Activated T-cell treated with anti-CD3 and anti-CD28 coated beads, Interleukin-2, amount 50 U/mL, for 24 hours (primary cell): ENCODE results near the gene ZNF717.
A peak's percentile ranks its signal among the peaks of the same experiment; 100 is the strongest.
"Not testable (repeated sequence)": the region's sequence is repeated elsewhere in the genome, so short reads cannot be mapped to it uniquely, and the experiment has no call there.

Source experiments
- DNase-seq: peaks from one replicate; pipeline ENCODE4 v3.0.0-alpha.2; 2020
- H3K27ac Mint-ChIP-seq: 2 replicates; pipeline ENCODE4 v1.8.0; 2020; ENCODE audit warnings: mild to moderate bottlenecking, mixed read lengths
- H3K27me3 Mint-ChIP-seq: 2 replicates; pipeline ENCODE4 v1.8.0; 2020; ENCODE audit warnings: mixed read lengths
- H3K36me3 Mint-ChIP-seq: 2 replicates; pipeline ENCODE4 v1.8.0; 2020; ENCODE audit warnings: low read depth, mixed read lengths
- H3K4me1 Mint-ChIP-seq: 2 replicates; pipeline ENCODE4 v1.8.0; 2020; ENCODE audit warnings: low read depth, mixed read lengths
- H3K4me3 Mint-ChIP-seq: 2 replicates; pipeline ENCODE4 v1.8.0; 2020; ENCODE audit warnings: mild to moderate bottlenecking, moderate library complexity, mixed read lengths
- H3K9me3 Mint-ChIP-seq: 2 replicates; pipeline ENCODE4 v1.8.0; 2020; ENCODE audit warnings: mixed read lengths

ZNF717 gene

DNA sequence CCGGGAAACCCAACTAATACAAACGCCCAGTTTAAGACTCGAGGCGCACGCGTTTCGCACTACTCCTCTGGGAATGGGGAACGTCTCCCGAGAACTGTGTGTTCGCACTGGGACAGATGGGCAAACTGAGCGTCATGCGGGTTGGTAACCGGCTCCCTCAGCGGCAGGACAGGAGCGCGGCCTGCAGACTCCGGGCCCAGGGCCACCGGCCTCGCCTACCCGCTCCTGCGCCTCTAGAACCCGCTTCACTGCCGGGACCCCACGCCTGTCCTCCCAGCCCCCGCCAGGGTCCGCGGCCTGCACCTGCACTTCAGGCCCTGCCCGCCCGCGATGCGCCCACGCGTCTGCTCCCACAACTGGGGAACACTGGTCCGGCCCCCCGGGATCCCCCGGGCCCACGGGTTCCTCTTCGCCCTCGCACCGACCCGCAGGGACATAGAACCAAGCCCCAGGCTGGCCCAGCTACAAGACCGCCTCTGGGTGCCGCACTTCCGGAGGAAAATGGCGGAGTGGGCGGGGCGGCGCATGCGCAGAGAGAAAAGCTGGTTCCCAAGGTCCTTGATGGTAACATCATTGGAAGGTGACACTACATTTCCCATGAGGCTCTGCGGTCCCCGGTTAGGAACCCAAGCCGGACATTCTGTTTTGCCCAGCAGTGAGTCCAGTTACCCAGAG, at the start of gene ZNF717:
ZNF717 (minus strand) TSS at position 469 of the 675 bp plus-strand sequence. CDS start 2,187 bp downstream, outside the sequence.
- H3K4me3 Mint-ChIP-seq = peak within 1 kb of the TSS; percentile 83
- peaks cover 27% of the 10 kb centered on the region for H3K4me1 Mint-ChIP-seq
- peak; percentile 97 for DNase-seq
- H3K9me3 Mint-ChIP-seq = peaks cover 34% of the 10 kb centered on the region
- peak within 1 kb of the TSS; percentile 89 for H3K27ac Mint-ChIP-seq
- H3K36me3 Mint-ChIP-seq = peaks cover 57% of the 10 kb centered on the region
- not testable (repeated sequence) for H3K27me3 Mint-ChIP-seq

DNA sequence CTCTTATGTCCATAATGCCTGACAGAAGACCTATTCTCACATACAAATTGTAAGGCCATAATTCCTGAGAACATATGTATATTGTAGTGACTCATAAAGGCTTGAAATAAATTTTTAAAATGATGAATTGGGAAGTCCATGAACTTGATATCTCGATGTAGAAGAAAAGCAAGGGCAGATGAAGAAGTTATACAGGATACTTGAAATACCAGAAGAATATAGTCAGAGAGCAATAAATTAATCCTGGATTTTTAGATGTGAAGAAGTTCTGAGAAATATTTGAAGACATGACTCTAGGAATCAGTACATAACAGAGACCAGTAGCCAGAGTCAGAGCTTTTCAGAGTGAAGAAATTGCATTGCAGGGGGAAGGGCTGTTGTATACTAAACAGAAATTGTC, 45.7 kb upstream of the ZNF717 start:
- H3K27me3 Mint-ChIP-seq, H3K9me3 Mint-ChIP-seq, H3K27ac Mint-ChIP-seq, DNase-seq, H3K36me3 Mint-ChIP-seq, H3K4me1 Mint-ChIP-seq, H3K4me3 Mint-ChIP-seq: not testable (repeated sequence)

DNA sequence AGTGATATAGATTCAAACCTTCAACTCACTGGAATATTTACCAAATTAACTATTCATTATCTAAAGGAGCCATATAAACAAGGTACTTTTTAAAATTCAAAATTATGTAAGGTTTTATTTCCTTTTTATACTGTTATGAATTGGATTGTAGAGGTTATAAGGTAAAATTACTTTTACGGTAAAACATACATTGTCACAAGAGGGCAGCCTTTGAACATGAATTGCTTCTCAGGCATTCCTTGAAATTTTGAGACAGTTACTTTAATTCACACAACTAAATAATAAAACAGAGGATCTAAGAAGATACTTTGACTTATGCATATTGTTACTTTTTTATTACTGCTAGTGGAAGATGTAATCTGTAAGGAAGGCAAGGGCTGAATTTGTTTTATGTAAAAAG, 32.7 kb upstream of the ZNF717 start:
- H3K4me3 Mint-ChIP-seq = not testable (repeated sequence)

DNA sequence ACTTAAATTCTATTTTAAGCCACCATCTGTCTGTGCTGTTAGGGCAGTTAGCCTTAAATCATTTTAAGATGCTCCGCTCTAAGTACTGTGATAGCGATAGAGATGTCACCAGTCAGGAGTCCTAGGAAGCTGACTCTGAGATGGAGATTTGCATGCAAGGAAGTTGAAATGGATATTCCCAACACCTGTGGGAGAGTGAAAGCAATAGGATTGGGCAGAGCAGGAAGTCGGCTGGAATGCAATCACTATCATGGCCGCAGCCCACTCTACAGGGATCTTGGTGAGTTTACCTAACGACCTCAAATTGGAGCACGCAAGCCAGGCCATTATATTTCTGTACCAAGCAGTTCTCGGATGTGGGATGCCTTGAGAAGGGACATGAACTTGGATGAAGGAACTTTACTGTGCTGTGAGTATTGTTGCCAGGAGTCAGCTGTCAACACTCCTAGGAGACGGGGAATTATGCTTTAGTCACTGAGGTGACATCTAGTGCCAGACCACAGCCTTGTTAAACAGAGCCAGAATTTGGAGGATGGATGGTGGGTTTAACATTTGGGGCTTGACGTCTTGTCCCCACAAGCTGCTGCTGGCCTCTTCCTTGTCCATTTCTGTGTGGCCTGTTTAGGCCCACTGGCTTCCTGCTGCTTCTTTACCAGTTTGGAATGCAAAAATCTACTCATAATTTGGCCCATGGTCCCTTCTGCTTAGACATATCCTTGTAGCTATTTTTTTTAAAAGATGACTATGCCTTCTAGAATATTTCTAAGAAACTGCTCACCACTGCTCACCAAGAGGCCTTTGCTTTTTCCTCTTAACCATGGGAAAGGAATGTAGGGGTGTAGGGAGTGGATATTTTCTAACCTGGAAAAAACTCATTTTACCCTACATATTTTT, 31.2 kb upstream of the ZNF717 start:
- not testable (repeated sequence) for H3K4me1 Mint-ChIP-seq, H3K36me3 Mint-ChIP-seq, H3K27me3 Mint-ChIP-seq, DNase-seq, H3K4me3 Mint-ChIP-seq, H3K27ac Mint-ChIP-seq, H3K9me3 Mint-ChIP-seq

More for the DNA sequence above, 32.7 kb upstream of the ZNF717 start:
- DNase-seq, H3K27me3 Mint-ChIP-seq, H3K36me3 Mint-ChIP-seq, H3K27ac Mint-ChIP-seq, H3K9me3 Mint-ChIP-seq, H3K4me1 Mint-ChIP-seq: not testable (repeated sequence)

DNA sequence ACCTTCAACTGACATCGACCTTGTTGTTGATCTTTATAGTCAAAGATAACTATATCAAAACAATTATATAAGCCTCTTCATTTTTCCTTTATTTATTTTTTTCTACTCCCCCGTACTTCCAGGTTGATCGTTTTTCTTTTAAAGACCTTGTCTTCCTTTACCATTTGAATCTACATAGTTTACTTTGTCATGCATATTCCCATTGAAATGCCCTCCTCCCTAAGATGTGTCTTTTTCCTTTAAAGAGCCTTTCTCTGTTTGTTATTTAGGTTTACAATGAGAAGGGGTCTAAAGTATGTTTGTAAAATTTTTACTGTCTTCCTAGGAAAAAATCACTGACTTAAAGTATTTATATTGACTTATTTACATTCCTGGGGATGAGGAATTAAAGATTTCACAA, 29.4 kb upstream of the ZNF717 start:
- Mint-ChIP-seq H3K36me3 (no peaks in the 10 kb centered on the region), H3K9me3 (peaks cover 4% of the 10 kb centered on the region), H3K27me3 (peaks cover 3% of the 10 kb centered on the region), H3K4me1 (no peaks in the 10 kb centered on the region), H3K4me3 (no peak overlapping the region), H3K27ac (no peak overlapping the region)
- no peak for DNase-seq

DNA sequence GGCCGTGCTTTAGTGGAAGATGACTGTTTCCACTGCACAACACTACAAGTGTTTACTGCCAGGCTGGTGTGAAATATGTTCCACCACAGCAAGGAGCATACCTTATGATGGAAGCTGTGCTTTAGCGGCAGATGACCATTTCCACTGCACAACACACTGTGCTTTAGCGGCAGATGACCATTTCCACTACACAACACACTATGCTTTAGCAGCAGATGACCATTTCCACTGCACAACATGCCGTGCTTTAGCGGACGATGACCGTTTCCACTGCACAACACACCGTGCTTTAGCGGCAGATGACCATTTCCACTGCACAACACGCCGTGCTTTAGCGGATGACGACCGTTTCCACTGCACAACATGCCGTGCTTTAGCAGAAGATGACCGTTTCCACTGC, 2.8 kb downstream of the ZNF717 start:
- H3K27ac Mint-ChIP-seq = no peak overlapping the region
- no peak overlapping the region for H3K4me3 Mint-ChIP-seq
- no peak for DNase-seq
- H3K4me1 Mint-ChIP-seq = peaks cover 27% of the 10 kb centered on the region
- peaks cover 84% of the 10 kb centered on the region for H3K36me3 Mint-ChIP-seq
- peaks cover 56% of the 10 kb centered on the region for H3K9me3 Mint-ChIP-seq
- no peaks in the 10 kb centered on the region for H3K27me3 Mint-ChIP-seq

DNA sequence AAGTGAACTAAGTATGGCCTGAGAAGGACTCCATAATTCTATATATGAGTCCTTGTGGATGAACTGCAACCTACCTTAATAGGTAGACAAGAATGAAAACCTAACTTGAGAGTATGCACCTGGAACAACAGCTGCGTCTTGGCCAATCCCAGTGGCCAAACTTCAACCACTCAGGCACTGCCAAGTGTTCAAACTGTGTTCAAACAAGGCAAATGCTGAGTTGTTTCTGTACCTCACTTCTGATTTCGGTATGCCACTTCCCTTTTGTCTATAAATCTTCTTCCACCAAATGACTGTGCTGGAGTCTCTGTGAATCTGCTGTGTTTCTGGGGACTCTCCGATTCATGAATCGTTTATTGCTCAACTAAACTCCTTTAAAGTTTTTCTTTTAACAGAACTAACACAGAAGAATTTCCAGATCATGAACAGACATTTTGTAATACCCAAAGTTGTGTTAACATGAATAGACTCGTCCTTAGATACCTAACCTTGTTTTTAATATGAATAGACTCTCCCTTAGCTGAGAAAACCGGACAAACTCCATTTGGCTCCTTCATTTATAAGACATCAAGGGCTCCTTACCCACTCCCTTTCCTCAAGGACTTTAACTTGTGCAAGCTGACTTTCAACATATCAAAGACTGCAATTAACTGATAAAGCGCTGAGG, 4.1 kb downstream of the ZNF717 start:
- Mint-ChIP-seq H3K27ac (peak overlapping the region; percentile 71), H3K27me3 (no peaks in the 10 kb centered on the region), H3K9me3 (peaks cover 65% of the 10 kb centered on the region), H3K4me1 (peaks cover 26% of the 10 kb centered on the region), H3K4me3 (no peak overlapping the region), H3K36me3 (peaks cover 93% of the 10 kb centered on the region)
- DNase-seq = no peak

DNA sequence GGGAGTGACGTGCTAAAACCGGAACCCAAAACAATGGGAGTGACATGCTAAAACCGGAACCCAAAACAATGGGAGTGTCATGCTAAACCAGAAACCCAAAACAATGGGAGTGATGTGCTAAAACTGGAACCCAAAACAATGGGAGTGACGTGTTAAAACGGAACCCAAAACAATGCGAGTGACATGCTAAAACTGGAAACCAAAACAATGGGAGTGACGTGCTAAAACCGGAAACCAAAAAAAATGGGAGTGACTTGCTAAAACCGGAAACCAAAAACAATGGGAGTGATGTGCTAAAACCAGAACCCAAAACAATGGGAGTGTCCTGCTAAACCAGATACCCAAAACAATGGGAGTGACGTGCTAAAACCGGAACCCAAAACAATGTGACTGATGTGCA, 7.6 kb downstream of the ZNF717 start:
- Mint-ChIP-seq H3K9me3 (peaks cover 51% of the 10 kb centered on the region), H3K36me3 (peaks cover 91% of the 10 kb centered on the region), H3K4me1 (peaks cover 13% of the 10 kb centered on the region)
- DNase-seq, H3K27ac Mint-ChIP-seq, H3K27me3 Mint-ChIP-seq, H3K4me3 Mint-ChIP-seq: not testable (repeated sequence)

DNA sequence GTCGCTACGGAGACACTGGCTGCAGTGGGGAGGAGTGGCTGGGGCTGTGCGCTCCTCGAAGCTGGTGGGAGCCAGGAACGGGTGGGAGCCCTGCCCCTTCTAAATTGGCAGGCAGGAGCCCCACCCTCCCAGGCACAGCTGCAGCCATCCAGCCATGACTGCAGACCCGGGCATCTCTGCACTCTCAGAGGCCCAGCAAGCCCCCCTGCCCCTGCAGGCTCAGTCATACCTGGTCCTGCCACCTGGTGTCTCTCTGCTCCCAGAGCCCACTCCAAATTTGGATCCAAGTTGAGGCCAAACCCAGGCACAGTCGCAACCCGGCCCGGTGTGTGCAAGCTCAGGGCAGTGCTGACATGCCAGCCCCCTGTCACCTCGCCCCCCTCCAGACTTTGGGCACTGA, 13.7 kb downstream of the ZNF717 start:
- not testable (repeated sequence) for H3K4me3 Mint-ChIP-seq

DNA sequence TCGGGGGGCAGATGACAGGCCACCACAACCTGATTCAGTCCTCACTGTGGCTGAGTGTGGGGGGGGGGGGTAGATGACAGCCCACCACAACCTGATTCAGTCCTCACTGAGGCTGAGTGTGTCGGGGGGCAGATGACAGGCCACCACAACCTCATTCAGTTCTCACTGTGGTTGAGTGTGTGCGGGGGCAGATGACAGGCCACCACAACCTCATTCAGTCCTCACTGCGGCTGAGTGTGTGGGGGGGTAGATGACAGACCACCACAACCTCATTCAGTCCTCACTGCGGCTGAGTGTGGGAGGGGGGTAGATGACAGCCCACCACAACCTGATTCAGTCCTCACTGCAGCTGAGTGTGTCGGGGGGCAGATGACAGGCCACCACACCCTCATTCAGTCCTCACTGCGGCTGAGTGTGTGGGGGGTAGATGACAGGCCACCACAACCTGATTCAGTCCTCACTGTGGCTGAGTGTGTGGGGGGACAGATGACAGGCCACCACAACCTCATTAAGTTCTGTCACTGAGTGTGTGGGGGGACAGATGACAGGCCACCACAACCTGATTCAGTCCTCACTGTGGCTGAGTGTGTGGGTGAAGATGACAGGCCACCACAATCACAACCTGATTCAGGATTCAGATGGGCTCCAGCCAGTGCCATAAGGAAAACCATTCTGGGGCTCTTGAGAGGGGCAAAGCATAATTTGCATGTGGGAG, 16.9 kb downstream of the ZNF717 start:
- H3K4me1 Mint-ChIP-seq = peaks cover 9% of the 10 kb centered on the region
- DNase-seq = no peak
- peaks cover 48% of the 10 kb centered on the region for H3K9me3 Mint-ChIP-seq
- H3K4me3 Mint-ChIP-seq = no peak overlapping the region
- H3K27me3 Mint-ChIP-seq = no peaks in the 10 kb centered on the region
- H3K36me3 Mint-ChIP-seq = peaks cover 96% of the 10 kb centered on the region
- H3K27ac Mint-ChIP-seq = no peak overlapping the region

More for the DNA sequence above, 13.7 kb downstream of the ZNF717 start:
- not testable (repeated sequence) for DNase-seq, H3K27me3 Mint-ChIP-seq, H3K27ac Mint-ChIP-seq, H3K4me1 Mint-ChIP-seq
- Mint-ChIP-seq H3K36me3 (peaks cover 90% of the 10 kb centered on the region), H3K9me3 (peaks cover 29% of the 10 kb centered on the region)

DNA sequence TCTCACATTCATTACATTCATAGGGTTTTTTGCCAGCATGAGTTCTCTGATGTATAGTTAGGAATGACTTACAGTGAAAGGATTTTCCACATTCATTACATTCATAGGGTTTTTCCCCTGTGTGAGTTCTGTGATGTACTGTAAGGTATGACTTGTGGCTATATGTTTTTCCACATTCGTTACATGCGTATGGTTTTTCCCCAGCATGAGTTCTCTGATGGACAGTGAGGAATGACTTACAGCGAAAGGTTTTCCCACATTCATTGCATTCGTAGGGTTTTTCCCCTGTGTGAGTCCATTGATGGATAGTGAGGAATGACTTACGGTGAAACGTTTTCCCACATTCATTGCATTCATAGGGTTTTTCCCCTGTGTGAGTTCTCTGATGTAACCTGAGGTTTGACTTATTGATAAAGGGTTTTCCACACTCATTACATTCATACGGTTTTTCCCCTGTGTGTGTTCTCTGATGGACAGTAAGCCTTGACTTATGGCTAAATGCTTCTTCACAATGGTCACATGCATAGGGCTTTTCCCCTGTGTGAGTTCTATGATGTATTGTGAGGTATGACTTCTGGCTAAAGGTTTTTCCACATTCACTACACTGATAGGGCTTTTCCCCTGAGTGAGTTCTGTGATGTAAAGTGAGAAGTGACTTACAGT, 47.4 kb downstream of the ZNF717 start:
- no peak overlapping the region for H3K27ac Mint-ChIP-seq
- no peak for DNase-seq
- peaks cover 87% of the 10 kb centered on the region for H3K36me3 Mint-ChIP-seq
- H3K27me3 Mint-ChIP-seq = no peaks in the 10 kb centered on the region
- H3K4me3 Mint-ChIP-seq = no peak overlapping the region
- H3K9me3 Mint-ChIP-seq = peaks cover 71% of the 10 kb centered on the region
- no peaks in the 10 kb centered on the region for H3K4me1 Mint-ChIP-seq

DNA sequence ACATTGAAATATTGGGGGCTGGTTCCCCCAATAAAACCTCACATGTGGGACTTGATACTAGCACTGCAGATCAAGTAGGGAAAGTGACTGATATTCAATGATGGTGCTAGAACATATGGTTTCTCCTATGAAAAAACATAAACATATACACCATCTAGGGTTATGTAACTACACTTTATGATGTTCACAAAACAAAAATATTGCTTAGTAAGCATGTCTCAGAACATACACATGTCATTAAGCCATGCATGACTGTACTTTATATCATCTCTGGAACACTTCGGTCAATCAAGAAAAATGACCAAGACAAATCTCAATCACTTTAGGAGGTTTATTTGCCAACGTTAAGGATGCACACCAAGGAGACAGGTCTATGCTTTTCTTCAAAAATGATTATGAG, 57.4 kb downstream of the ZNF717 start:
- no peak overlapping the region for H3K27ac Mint-ChIP-seq
- H3K4me1 Mint-ChIP-seq = no peaks in the 10 kb centered on the region
- peaks cover 73% of the 10 kb centered on the region for H3K9me3 Mint-ChIP-seq
- peaks cover 89% of the 10 kb centered on the region for H3K36me3 Mint-ChIP-seq
- H3K4me3 Mint-ChIP-seq = no peak overlapping the region
- H3K27me3 Mint-ChIP-seq = no peaks in the 10 kb centered on the region
- DNase-seq = no peak

DNA sequence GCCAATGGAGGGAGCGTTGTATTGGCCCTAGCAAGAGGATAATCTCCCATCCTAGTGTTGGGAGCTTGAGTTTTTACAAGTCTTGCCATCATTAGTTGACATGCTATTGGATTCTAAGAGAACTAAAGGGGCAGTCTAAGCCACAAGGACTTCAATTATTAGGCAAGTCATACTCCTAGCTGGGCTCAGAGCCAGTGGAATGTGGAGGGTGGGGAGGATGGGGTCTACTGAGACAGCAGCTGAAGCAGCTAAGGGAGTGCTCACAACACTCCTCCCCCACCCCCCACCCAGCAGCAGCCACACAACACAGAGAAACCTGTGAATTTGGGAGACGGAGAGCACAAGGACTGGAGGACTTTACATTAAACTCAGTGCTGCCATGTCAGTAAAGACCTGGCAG, 93.3 kb downstream of the ZNF717 start:
- H3K27ac Mint-ChIP-seq = no peak overlapping the region
- peaks cover 49% of the 10 kb centered on the region for H3K9me3 Mint-ChIP-seq
- H3K27me3 Mint-ChIP-seq = no peaks in the 10 kb centered on the region
- H3K4me1 Mint-ChIP-seq = no peaks in the 10 kb centered on the region
- peaks cover 3% of the 10 kb centered on the region for H3K36me3 Mint-ChIP-seq
- no peak overlapping the region for H3K4me3 Mint-ChIP-seq
- no peak for DNase-seq

DNA sequence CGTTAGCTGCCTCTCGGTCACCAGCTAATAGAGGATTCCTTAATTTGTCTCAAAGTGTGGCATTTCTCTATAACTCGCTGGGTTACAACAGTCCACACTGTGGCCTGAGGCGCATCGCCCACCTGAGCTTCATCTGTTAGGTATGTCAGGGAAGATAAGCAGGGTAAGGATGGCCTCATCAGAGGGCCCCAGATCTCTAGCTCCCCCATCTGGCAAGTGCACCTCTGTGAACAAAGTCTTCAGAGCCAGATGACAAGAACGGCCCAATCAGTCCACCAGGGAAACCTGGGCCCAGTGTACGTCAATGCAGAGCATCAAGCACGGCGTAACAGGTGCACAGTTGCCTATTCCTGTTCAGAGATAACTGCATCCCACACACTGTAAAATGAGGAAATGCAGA, 98.0 kb downstream of the ZNF717 start:
- Mint-ChIP-seq H3K4me3 (no peak overlapping the region), H3K4me1 (no peaks in the 10 kb centered on the region), H3K27ac (no peak overlapping the region), H3K9me3 (peaks cover 43% of the 10 kb centered on the region), H3K27me3 (no peaks in the 10 kb centered on the region), H3K36me3 (peaks cover 3% of the 10 kb centered on the region)
- no peak for DNase-seq
